Hepatocyte (in vitro differentiated cells): ENCODE results near the gene OBSL1. TPM values are rescaled to one million over a fixed set of nuclear protein-coding genes. Genes with fewer than 3 reads are reported as not detected.

ENCODE experiments used
- DNase-seq: peaks from one replicate; pipeline ENCODE4 v3.0.0-alpha.2; 2016; ENCODE audit warnings: low spot score
- H2AFZ ChIP-seq: fragments of 200-600 bp; sonication (generic); 2 replicates; pipeline ENCODE4 v1.6.0; 2016; ENCODE audit warnings: antibody characterized with exemption, mild to moderate bottlenecking
- H3K27ac ChIP-seq: fragments of 200-600 bp; sonication (generic); 2 replicates; pipeline ENCODE4 v1.5.1; 2016; ENCODE audit warnings: mild to moderate bottlenecking
- H3K27me3 ChIP-seq: fragments of 200-600 bp; sonication (generic); 2 replicates; pipeline ENCODE4 v1.6.1; 2016
- H3K36me3 ChIP-seq: fragments of 200-600 bp; sonication (generic); replicated peaks from 2 replicates; pipeline ENCODE4 v1.5.1; 2016; ENCODE audit warnings: low read depth; ENCODE audit not compliant: insufficient read depth
- H3K4me1 ChIP-seq: fragments of 200-600 bp; sonication (generic); 2 replicates; pipeline ENCODE4 v1.5.1; 2016; ENCODE audit warnings: mild to moderate bottlenecking, moderate library complexity; ENCODE audit not compliant: insufficient read depth
- H3K4me2 ChIP-seq: fragments of 200-600 bp; sonication (generic); 2 replicates; pipeline ENCODE4 v1.6.0; 2016
- H3K4me3 ChIP-seq: fragments of 200-600 bp; sonication (generic); 2 replicates; pipeline ENCODE4 v1.5.1; 2016; ENCODE audit warnings: mild to moderate bottlenecking
- H3K79me2 ChIP-seq: fragments of 200-600 bp; sonication (generic); 2 replicates; pipeline ENCODE4 v1.6.0; 2017; ENCODE audit warnings: mild to moderate bottlenecking
- H3K9me2 ChIP-seq: fragments of 200-600 bp; sonication (generic); replicated peaks from 2 replicates; pipeline ENCODE4 v1.6.0; 2017; ENCODE audit warnings: mild to moderate bottlenecking; ENCODE audit not compliant: insufficient read depth
- H3K9me3 ChIP-seq: fragments of 200-600 bp; sonication (generic); 2 replicates; pipeline ENCODE4 v1.5.1; 2016; ENCODE audit warnings: low read depth, mild to moderate bottlenecking
- H4K20me1 ChIP-seq: fragments of 200-600 bp; sonication (generic); 2 replicates; pipeline ENCODE4 v1.6.0; 2016; ENCODE audit warnings: mild to moderate bottlenecking; ENCODE audit not compliant: insufficient read depth, poor library complexity, severe bottlenecking
- EZH2 ChIP-seq: fragments of 200-600 bp; sonication (generic); IDR thresholded peaks from 2 replicates; pipeline ENCODE4 v1.6.1; 2016; ENCODE audit warnings: antibody characterized with exemption, mild to moderate bottlenecking, borderline replicate concordance
- EZH2phosphoT487 ChIP-seq: fragments of 200-600 bp; sonication (generic); IDR thresholded peaks from one replicate; pipeline ENCODE4 v1.6.1; 2018; ENCODE audit warnings: antibody characterized with exemption, mild to moderate bottlenecking, low read depth, moderate library complexity; ENCODE audit not compliant: unreplicated experiment, severe bottlenecking
- WGBS: methylation state at CpG from one replicate; pipeline ENCODE4 v1.1.6; 2016; ENCODE audit warnings: low lambda C conversion rate; ENCODE audit errors: missing lambda C conversion rate; 5-methylcytosine and 5-hydroxymethylcytosine counted together
- polyA plus RNA-seq: library from polyadenylated mRNA; unstranded; fragments of >200 nt; fragmentation: Nextera tagmentation; extraction: Ambion mirVana; gene quantifications from 2 replicates; pipeline ENCODE4 v1.2.1, GENCODE V29; 2016
- total RNA-seq: library from RNA; depleted of rRNA; stranded (reverse); fragments of >200 nt; gene quantifications from 2 replicates; pipeline ENCODE4 v1.2.3, GENCODE V29; 2014
- TF ChIP-seq, protein P1 (sequence below): fragments of 200-600 bp; sonication (generic); IDR thresholded peaks from 2 replicates; pipeline ENCODE4 v1.5.1; 2016; ENCODE audit warnings: antibody characterized with exemption, mild to moderate bottlenecking; ENCODE audit not compliant: poor library complexity

Gene OBSL1
- total RNA-seq (72.4 and 84.6 TPM in 2 replicates), polyA plus RNA-seq (61.0 and 73.7 TPM in 2 replicates)

DNA sequence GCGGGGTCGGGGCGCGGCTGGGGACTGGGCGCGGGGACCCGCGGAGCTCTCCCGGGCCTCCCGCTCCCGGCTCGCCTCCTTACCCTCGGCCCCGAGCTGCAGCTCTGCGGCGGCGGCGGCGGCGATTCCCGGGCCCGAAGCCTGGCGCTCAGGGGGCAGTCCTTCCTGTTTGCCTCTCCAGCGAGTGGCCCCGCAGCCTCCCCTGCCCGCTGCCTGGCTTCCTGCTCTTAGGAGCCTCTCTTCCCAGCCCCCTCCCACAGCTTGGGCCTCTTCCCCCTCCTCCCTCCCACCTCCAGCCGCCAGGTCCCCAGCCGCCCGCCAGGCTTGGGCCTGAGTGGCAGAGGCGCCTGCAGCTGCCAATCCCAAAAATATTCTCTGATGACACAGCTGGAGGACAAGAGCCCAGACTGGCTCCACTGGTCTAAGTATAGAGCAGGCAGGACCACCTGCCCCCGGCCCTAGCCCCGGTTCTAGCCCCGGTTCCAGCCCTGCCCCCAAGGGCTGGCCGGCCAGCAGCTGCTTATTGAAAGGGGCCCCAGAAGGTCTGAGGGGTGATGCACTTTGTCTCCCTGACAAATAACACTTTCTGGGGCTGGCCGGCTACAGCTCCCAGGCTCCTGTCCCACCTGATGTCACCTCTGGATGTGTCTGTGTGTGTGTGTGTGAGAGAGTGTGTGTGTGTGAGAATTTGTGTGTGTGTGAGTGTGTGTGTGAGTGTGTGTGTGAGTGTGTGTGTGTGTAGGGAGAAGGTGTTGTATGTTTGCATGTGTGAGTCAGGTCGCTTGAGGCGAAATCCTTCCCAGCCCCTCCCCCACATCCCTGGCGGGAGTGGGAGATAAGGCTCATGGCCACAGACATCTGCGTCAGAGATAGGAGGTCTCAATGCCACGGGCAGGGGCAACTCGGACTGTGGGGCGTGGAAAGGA lies at the start of gene OBSL1:
Gene OBSL1, minus strand, starts transcription at position 229 of the 926 bp plus-strand sequence. CDS start 307 bp downstream, outside the sequence.
- DNase-seq = peak; percentile 89
- H2AFZ ChIP-seq = peak within 1 kb of the TSS; percentile 22
- H3K4me3 ChIP-seq = peak within 1 kb of the TSS; percentile 79
- H3K27ac ChIP-seq = peak within 1 kb of the TSS; percentile 88
- H3K9me3 ChIP-seq = no peaks in the 10 kb centered on the region
- peaks cover 15% of the 10 kb centered on the region for H3K79me2 ChIP-seq
- no peaks in the 10 kb centered on the region for H3K9me2 ChIP-seq
- peak within 1 kb of the TSS; percentile 75 for H3K4me2 ChIP-seq
- TF ChIP-seq, protein P1, sequence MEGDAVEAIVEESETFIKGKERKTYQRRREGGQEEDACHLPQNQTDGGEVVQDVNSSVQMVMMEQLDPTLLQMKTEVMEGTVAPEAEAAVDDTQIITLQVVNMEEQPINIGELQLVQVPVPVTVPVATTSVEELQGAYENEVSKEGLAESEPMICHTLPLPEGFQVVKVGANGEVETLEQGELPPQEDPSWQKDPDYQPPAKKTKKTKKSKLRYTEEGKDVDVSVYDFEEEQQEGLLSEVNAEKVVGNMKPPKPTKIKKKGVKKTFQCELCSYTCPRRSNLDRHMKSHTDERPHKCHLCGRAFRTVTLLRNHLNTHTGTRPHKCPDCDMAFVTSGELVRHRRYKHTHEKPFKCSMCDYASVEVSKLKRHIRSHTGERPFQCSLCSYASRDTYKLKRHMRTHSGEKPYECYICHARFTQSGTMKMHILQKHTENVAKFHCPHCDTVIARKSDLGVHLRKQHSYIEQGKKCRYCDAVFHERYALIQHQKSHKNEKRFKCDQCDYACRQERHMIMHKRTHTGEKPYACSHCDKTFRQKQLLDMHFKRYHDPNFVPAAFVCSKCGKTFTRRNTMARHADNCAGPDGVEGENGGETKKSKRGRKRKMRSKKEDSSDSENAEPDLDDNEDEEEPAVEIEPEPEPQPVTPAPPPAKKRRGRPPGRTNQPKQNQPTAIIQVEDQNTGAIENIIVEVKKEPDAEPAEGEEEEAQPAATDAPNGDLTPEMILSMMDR = no peak
- no peak for TF ChIP-seq EZH2
- TF ChIP-seq EZH2phosphoT487 = no peak
- H4K20me1 ChIP-seq = peaks cover 10% of the 10 kb centered on the region
- H3K36me3 ChIP-seq = no peaks in the 10 kb centered on the region
- no peaks in the 10 kb centered on the region for H3K27me3 ChIP-seq
- 4% methylated on average over 12 of the region's 42 CpGs for WGBS
- peaks cover 17% of the 10 kb centered on the region for H3K4me1 ChIP-seq

DNA sequence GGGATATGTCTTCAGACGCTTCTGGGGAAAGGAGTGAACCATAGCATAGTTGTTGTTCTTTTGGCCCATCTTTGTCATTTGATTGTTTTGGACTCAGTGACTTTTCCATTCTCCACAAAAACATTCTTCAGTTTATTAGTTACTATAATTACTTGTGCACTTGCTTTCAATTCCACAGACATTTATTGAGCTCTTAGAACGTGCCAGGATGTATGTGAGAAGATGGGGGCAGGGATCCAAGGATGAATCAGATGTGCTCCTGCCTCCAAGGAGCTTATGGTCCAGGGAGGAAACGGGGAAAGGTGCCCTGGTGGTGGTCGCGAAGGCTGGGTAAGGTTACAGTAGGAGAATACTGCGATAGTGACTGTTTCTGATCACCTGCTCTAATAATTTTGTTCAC lies 49.2 kb upstream of the OBSL1 start:
- DNase-seq = no peak
- H3K4me1 ChIP-seq = no peaks in the 10 kb centered on the region
- TF ChIP-seq, protein P1 = no peak
- no peak for TF ChIP-seq EZH2phosphoT487
- no peak for TF ChIP-seq EZH2
- no peaks in the 10 kb centered on the region for H4K20me1 ChIP-seq
- H3K27me3 ChIP-seq = no peaks in the 10 kb centered on the region
- no peaks in the 10 kb centered on the region for H3K79me2 ChIP-seq
- no peak overlapping the region for H3K4me3 ChIP-seq
- WGBS = 85% methylated on average over 6 of the region's 6 CpGs
- H2AFZ ChIP-seq = no peak overlapping the region
- no peak overlapping the region for H3K4me2 ChIP-seq
- H3K27ac ChIP-seq = no peak overlapping the region
- H3K36me3 ChIP-seq = no peaks in the 10 kb centered on the region
- no peaks in the 10 kb centered on the region for H3K9me3 ChIP-seq
- H3K9me2 ChIP-seq = no peaks in the 10 kb centered on the region

DNA sequence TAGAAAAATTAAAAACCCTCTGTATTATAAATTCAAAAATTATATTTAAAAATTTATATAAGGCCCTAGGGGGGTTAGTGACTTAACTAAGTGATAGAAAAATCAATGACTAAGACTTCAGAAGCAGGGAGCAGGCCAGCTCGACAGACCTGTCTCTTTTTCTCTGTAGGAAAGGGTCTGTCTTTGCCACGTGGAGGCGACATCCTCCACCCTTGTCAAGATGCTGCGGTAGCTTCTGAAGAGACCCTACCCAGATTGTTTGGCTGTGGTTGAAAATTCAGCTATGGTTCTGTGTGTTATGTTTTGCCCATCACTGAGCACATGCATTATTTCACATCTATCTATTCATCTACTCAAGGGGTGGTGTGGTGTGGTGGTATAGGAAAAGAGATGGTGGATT lies 47.9 kb upstream of the OBSL1 start:
- Histone ChIP-seq H3K4me2 (no peak overlapping the region), H2AFZ (no peak overlapping the region), H4K20me1 (no peaks in the 10 kb centered on the region), H3K27ac (no peak overlapping the region), H3K9me2 (no peaks in the 10 kb centered on the region), H3K27me3 (no peaks in the 10 kb centered on the region), H3K79me2 (no peaks in the 10 kb centered on the region), H3K9me3 (no peaks in the 10 kb centered on the region), H3K4me1 (no peaks in the 10 kb centered on the region), H3K36me3 (no peaks in the 10 kb centered on the region), H3K4me3 (no peak overlapping the region)
- 39% methylated on average over 4 of the region's 4 CpGs for WGBS
- no peak for DNase-seq
- no peak for TF ChIP-seq EZH2phosphoT487
- TF ChIP-seq, protein P1 = peak; percentile 21
